BE2C (cell line): ENCODE measurements around the gene FCAMR.
A peak's percentile ranks its signal among the peaks of the same experiment; 100 is the strongest.

Experiments used
- DNase-seq: peaks from one replicate; pipeline ENCODE4 v3.0.0-alpha.2; 2020
- H3K27me3 ChIP-seq: fragments of 250-450 bp; sonication (Bioruptor Pico); 2 replicates; pipeline ENCODE4 v1.5.1; 2020; ENCODE audit warnings: mild to moderate bottlenecking
- H3K36me3 ChIP-seq: fragments of 250-450 bp; sonication (Bioruptor Pico); 2 replicates; pipeline ENCODE4 v1.5.1; 2020; ENCODE audit warnings: mild to moderate bottlenecking
- H3K4me1 ChIP-seq: fragments of 250-450 bp; sonication (Bioruptor Pico); 2 replicates; pipeline ENCODE4 v1.5.1; 2020
- H3K4me3 ChIP-seq: 2 replicates; pipeline ENCODE4 v1.5.1; 2011; ENCODE audit warnings: low read depth, low read length
- H3K9me3 ChIP-seq: fragments of 250-450 bp; sonication (Bioruptor Pico); 2 replicates; pipeline ENCODE4 v1.5.1; 2020
- CTCF ChIP-seq: IDR thresholded peaks from 2 replicates; pipeline ENCODE4 v1.5.1; 2012; ENCODE audit warnings: mild to moderate bottlenecking, low read depth, low read length

Gene FCAMR

GRCh38 chr1:206963740-206964139, 6.5 kb downstream of the FCAMR start:
- no peak for DNase-seq
- no peaks in the 10 kb centered on the region for H3K36me3 ChIP-seq
- TF ChIP-seq CTCF: no peak
- H3K9me3 ChIP-seq: no peaks in the 10 kb centered on the region
- H3K4me3 ChIP-seq: no peak overlapping the region
- no peaks in the 10 kb centered on the region; the same call in 1 of the 2 replicates for H3K27me3 ChIP-seq
- no peaks in the 10 kb centered on the region for H3K4me1 ChIP-seq

GRCh38 chr1:206963119-206963712, 7.0 kb downstream of the FCAMR start:
- no peaks in the 10 kb centered on the region for H3K36me3 ChIP-seq
- H3K4me3 ChIP-seq: no peak overlapping the region
- no peaks in the 10 kb centered on the region for H3K9me3 ChIP-seq
- H3K27me3 ChIP-seq: no peaks in the 10 kb centered on the region; the same call in 1 of the 2 replicates
- TF ChIP-seq CTCF: no peak
- no peak for DNase-seq
- H3K4me1 ChIP-seq: no peaks in the 10 kb centered on the region

- no peaks in the 10 kb centered on the region for H3K36me3 ChIP-seq
- H3K4me1 ChIP-seq: no peaks in the 10 kb centered on the region
- H3K9me3 ChIP-seq: no peaks in the 10 kb centered on the region
- no peak for DNase-seq
- no peak for TF ChIP-seq CTCF
- H3K4me3 ChIP-seq: no peak overlapping the region
- H3K27me3 ChIP-seq: no peaks in the 10 kb centered on the region; the same call in 1 of the 2 replicates
Measured at GRCh38 chr1:206962272-206962671, 8.0 kb downstream of the FCAMR start.

GRCh38 chr1:206961668-206962067, 8.6 kb downstream of the FCAMR start:
- DNase-seq: no peak
- no peak for TF ChIP-seq CTCF
- Histone ChIP-seq H3K36me3 (no peaks in the 10 kb centered on the region), H3K4me3 (no peak overlapping the region), H3K9me3 (no peaks in the 10 kb centered on the region), H3K4me1 (no peaks in the 10 kb centered on the region), H3K27me3 (no peaks in the 10 kb centered on the region; the same call in 1 of the 2 replicates)

GRCh38 chr1:206960676-206961386, 9.4 kb downstream of the FCAMR start:
- peak; percentile 12 for DNase-seq
- no peaks in the 10 kb centered on the region for H3K36me3 ChIP-seq
- no peaks in the 10 kb centered on the region; the same call in 1 of the 2 replicates for H3K27me3 ChIP-seq
- TF ChIP-seq CTCF: no peak
- H3K4me1 ChIP-seq: no peaks in the 10 kb centered on the region
- no peak overlapping the region for H3K4me3 ChIP-seq
- no peaks in the 10 kb centered on the region for H3K9me3 ChIP-seq

GRCh38 chr1:206958144-206958543, 12.1 kb downstream of the FCAMR start:
- DNase-seq: no peak
- Histone ChIP-seq H3K27me3 (no peaks in the 10 kb centered on the region), H3K4me3 (no peak overlapping the region), H3K4me1 (no peaks in the 10 kb centered on the region; the same call in 1 of the 2 replicates), H3K36me3 (no peaks in the 10 kb centered on the region), H3K9me3 (no peaks in the 10 kb centered on the region)
- TF ChIP-seq CTCF: no peak
